Measurements from ENCODE around the gene CASP8AP2. TPM values are rescaled to one million over a fixed set of nuclear protein-coding genes. Genes with fewer than 3 reads are reported as not detected.
"Not testable (repeated sequence)": the region's sequence is repeated elsewhere in the genome, so short reads cannot be mapped to it uniquely, and the experiment has no call there.

Gene CASP8AP2
- total RNA-seq = 10 to 100 TPM in 2 of 4 donors, 1 to 10 TPM in 2; 7.8 to 14.2 (median 11.6) TPM

DNA sequence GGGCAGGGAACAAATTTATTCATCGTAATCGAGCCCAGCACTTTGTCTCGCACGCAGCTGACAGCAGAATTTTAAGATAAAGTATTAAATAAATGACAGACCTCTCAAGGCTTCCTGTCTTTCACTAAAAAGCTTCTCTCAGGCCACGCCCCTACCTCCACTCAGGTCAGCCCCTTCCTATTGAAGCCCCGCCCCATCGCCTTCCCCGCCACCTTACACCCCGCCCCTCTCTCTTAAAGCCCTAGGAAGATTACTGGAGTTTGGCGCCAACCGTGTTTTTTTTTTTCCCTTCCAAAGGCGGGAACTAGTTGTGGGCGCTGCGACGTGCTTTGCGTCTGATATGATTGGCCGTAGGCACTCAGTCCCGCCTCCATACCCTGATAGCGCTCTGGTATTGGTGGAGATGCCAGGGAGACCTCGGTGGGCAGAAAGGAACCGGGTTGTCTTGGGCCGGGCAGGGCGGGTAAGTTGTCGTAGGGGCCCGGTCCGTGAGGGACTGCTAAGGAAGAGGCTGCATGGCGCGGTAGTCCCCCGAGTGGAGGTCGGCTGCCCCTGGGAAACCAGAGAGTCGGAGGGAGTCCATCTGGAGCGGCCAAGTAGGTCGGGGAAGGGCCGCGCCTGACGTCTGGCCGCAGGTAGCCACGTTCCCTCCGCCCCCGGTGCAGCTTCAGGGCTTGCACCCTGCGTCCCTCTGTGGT, at the start of gene CASP8AP2:
Gene CASP8AP2 (plus strand): TSS at position 409 of the 698 bp plus-strand sequence.
- peaks cover 11 to 18% of the 10 kb centered on the region in 2 donors for H3K4me1 ChIP-seq
- in situ Hi-C loops (cut with MboI; ENCODE audit: low sequenced_read_pairs in 4 of 4) = no loop called here
- H3K4me3 ChIP-seq = peak within 1 kb of the TSS; percentile 64 to 98 (median 88)
- ATAC-seq (peak; percentile 99 to 100), DNase-seq (peak; percentile 93 to 96)
- H3K27ac ChIP-seq = peak within 1 kb of the TSS; percentile 81 to 89 (median 84)
- peaks cover 0 to 25% of the 10 kb centered on the region in 2 donors for H3K36me3 ChIP-seq
- no peaks in the 10 kb centered on the region for H3K9me3 ChIP-seq
- intact Hi-C loops (cut with DNase I; ENCODE audit: low total_unique reads) = loop anchor here (1.0 to 10.0 kb wide), 3 partner anchors 10 to 865 kb away; partner anchors contain the start of genes BACH2, MDN1 and RNGTT
- TF ChIP-seq POLR2A (IDR thresholded peaks at IDR 0.05) = peak; percentile 73 to 91
- no peak for TF ChIP-seq CTCF (IDR thresholded peaks at IDR 0.05 in 4 of 5, conservative IDR thresholded peaks at IDR 0.05 in 1 of 5)
- H3K27me3 ChIP-seq = no peaks in the 10 kb centered on the region

- H3K36me3 ChIP-seq = peaks cover 0 to 70% of the 10 kb centered on the region in 2 donors
- in situ Hi-C loops (cut with MboI; ENCODE audit: low sequenced_read_pairs in 4 of 4) (no loop called here), intact Hi-C loops (cut with DNase I; ENCODE audit: low total_unique reads) (no loop called here)
- H3K4me1 ChIP-seq = no peaks in the 10 kb centered on the region
- no peaks in the 10 kb centered on the region for H3K27me3 ChIP-seq
- H3K9me3 ChIP-seq = no peaks in the 10 kb centered on the region
- DNase-seq (no peak), ATAC-seq (no peak)
- H3K27ac ChIP-seq = no peak overlapping the region
- TF ChIP-seq CTCF (IDR thresholded peaks at IDR 0.05 in 4 of 5, conservative IDR thresholded peaks at IDR 0.05 in 1 of 5) = no peak
- no peak for TF ChIP-seq POLR2A (IDR thresholded peaks at IDR 0.05)
- H3K4me3 ChIP-seq = no peak overlapping the region
These were observed 48.3 kb upstream of the CASP8AP2 start for GRCh38 chr6:89781070-89782034.

- Histone ChIP-seq H3K36me3 (peaks cover 0 to 75% of the 10 kb centered on the region in 2 donors), H3K27ac (no peak overlapping the region), H3K4me3 (no peak overlapping the region), H3K27me3 (no peaks in the 10 kb centered on the region), H3K4me1 (no peaks in the 10 kb centered on the region), H3K9me3 (no peaks in the 10 kb centered on the region)
- ATAC-seq (no peak), DNase-seq (no peak)
- TF ChIP-seq CTCF (IDR thresholded peaks at IDR 0.05 in 4 of 5, conservative IDR thresholded peaks at IDR 0.05 in 1 of 5) = no peak
- TF ChIP-seq POLR2A (IDR thresholded peaks at IDR 0.05) = no peak
- in situ Hi-C loops (cut with MboI; ENCODE audit: low sequenced_read_pairs in 4 of 4) = no loop called here
- intact Hi-C loops (cut with DNase I; ENCODE audit: low total_unique reads) = no loop called here
These were observed 47.5 kb upstream of the CASP8AP2 start for GRCh38 chr6:89782222-89782621.

GRCh38 chr6:89783293-89783692, 46.4 kb upstream of the CASP8AP2 start:
- DNase-seq; intact Hi-C loops (cut with DNase I; ENCODE audit: low total_unique reads); H3K4me1 ChIP-seq; H3K9me3 ChIP-seq; ATAC-seq; in situ Hi-C loops (cut with MboI; ENCODE audit: low sequenced_read_pairs in 4 of 4); H3K27me3 ChIP-seq; H3K27ac ChIP-seq; H3K4me3 ChIP-seq: not testable (repeated sequence)
- peaks cover 0 to 86% of the 10 kb centered on the region in 2 donors for H3K36me3 ChIP-seq

- in situ Hi-C loops (cut with MboI; ENCODE audit: low sequenced_read_pairs in 4 of 4) (no loop called here), intact Hi-C loops (cut with DNase I; ENCODE audit: low total_unique reads) (no loop called here)
- DNase-seq (no peak), ATAC-seq (no peak)
- Histone ChIP-seq H3K4me3 (no peak overlapping the region), H3K27ac (no peak overlapping the region), H3K4me1 (no peaks in the 10 kb centered on the region), H3K9me3 (no peaks in the 10 kb centered on the region), H3K27me3 (no peaks in the 10 kb centered on the region), H3K36me3 (peaks cover 0 to 90% of the 10 kb centered on the region in 2 donors)
- no peak for TF ChIP-seq CTCF (IDR thresholded peaks at IDR 0.05 in 4 of 5, conservative IDR thresholded peaks at IDR 0.05 in 1 of 5)
- no peak for TF ChIP-seq POLR2A (IDR thresholded peaks at IDR 0.05)
These were observed 44.8 kb upstream of the CASP8AP2 start for GRCh38 chr6:89784838-89785237.
